ENCODE results near the gene MINDY1. TPM values are rescaled to one million over a fixed set of nuclear protein-coding genes. Genes with fewer than 3 reads are reported as not detected.

MINDY1 gene
- total and polyA plus RNA-seq, 8 donors: 23.1 to 35.5 (median 30.6) TPM

DNA sequence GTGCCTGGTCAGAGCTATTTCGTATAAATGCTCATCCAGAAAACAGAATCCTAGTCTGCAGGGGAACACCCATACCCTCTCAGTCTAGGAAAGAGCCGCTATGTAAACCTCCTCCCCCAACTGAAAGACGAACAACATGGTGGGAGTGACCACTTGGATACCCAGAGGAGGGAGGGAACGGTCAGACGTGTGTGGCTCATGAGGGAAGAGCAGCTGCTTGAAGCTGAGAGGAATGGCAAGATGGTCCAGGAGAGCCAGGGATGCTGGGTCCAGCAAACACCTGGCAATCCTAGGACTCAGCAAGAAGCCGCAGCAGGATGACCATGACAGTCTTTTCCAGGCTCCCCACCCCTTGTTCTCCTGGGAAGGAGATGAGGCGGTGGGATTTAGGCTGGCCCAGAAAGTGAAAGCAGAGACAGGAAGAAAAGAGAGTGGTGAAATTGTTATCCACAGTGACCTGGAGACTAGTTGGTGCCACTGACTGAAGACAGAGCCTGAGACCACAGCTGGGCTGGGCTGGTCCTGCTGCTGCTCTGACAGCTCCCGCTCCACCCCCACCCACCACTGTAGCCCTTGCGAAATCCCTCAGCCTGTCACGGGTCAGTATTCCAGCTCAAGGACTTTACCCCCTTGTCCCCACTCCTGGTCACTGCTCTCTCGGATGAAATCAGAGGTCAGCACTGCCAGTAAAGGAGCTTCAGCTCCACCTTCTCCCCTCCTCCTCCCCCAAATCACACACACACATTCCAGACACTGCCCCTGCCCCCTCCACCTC is 35.7 kb downstream of the MINDY1 start:
- FAIRE-seq (no peak), DNase-seq (peak; percentile 72 to 90 (median 85)), ATAC-seq (peak; percentile 57 to 80 (median 76))
- Histone ChIP-seq H3K4me3 (peak overlapping the region in 2 of 4 donors; percentile 14 to 72), H3K4me1 (peaks cover 16 to 38% (median 23%) of the 10 kb centered on the region in 3 donors), H3K27ac (peak overlapping the region; percentile 28 to 91 (median 63)), H3K9me3 (no peaks in the 10 kb centered on the region), H3K27me3 (no peaks in the 10 kb centered on the region), H3K36me3 (peaks cover 0 to 29% (median 23%) of the 10 kb centered on the region in 3 donors)
- TF ChIP-seq, protein P1, sequence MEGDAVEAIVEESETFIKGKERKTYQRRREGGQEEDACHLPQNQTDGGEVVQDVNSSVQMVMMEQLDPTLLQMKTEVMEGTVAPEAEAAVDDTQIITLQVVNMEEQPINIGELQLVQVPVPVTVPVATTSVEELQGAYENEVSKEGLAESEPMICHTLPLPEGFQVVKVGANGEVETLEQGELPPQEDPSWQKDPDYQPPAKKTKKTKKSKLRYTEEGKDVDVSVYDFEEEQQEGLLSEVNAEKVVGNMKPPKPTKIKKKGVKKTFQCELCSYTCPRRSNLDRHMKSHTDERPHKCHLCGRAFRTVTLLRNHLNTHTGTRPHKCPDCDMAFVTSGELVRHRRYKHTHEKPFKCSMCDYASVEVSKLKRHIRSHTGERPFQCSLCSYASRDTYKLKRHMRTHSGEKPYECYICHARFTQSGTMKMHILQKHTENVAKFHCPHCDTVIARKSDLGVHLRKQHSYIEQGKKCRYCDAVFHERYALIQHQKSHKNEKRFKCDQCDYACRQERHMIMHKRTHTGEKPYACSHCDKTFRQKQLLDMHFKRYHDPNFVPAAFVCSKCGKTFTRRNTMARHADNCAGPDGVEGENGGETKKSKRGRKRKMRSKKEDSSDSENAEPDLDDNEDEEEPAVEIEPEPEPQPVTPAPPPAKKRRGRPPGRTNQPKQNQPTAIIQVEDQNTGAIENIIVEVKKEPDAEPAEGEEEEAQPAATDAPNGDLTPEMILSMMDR (IDR thresholded peaks at IDR 0.05): no peak
- WGBS, 2 donors: 24 to 26% methylated on average over 11 of the region's 11 CpGs
- intact Hi-C loops (cut with DNase I): no loop called here

DNA sequence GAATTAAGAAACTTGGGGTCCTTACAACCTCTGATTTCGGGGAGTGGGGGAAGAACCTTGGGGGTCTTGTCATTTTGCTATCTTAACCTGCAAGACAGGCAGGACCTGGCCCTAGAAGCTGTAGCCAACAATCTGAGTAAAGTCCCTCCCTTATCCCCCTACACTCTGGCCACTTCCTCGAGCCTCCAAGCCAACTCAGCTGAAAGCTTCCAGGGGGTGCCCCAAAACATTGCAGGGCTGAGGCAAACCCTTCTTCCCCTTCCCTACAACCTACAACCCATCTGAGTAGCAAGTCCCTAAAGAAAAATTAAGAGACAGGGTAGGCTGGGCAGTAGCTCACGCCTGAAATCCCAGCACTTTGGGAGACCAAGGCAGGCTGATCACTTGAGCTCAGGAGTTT is 37.1 kb downstream of the MINDY1 start:
- no peaks in the 10 kb centered on the region for H3K27me3 ChIP-seq
- FAIRE-seq (no peak), DNase-seq (no peak), ATAC-seq (no peak)
- peaks cover 0 to 42% (median 34%) of the 10 kb centered on the region in 3 donors for H3K36me3 ChIP-seq
- H3K4me3 ChIP-seq: no peak overlapping the region
- no peaks in the 10 kb centered on the region for H3K9me3 ChIP-seq
- H3K27ac ChIP-seq: peak overlapping the region in 2 of 4 donors; percentile 13 to 29
- intact Hi-C loops (cut with DNase I): no loop called here
- TF ChIP-seq, protein P1 (IDR thresholded peaks at IDR 0.05): no peak
- 74 to 81% methylated on average over 3 of the region's 3 CpGs for WGBS, 2 donors
- peaks cover 16 to 35% (median 23%) of the 10 kb centered on the region in 3 donors for H3K4me1 ChIP-seq

GRCh38 chr1:150968491-150968890 is 38.2 kb downstream of the MINDY1 start:
- Histone ChIP-seq H3K27me3 (no peaks in the 10 kb centered on the region), H3K27ac (no peak overlapping the region), H3K4me1 (peaks cover 16 to 35% (median 23%) of the 10 kb centered on the region in 3 donors), H3K9me3 (no peaks in the 10 kb centered on the region), H3K4me3 (no peak overlapping the region), H3K36me3 (peaks cover 0 to 51% (median 43%) of the 10 kb centered on the region in 3 donors)
- TF ChIP-seq, protein P1 (IDR thresholded peaks at IDR 0.05): no peak
- FAIRE-seq: no peak
- intact Hi-C loops (cut with DNase I): no loop called here
- no peak for ATAC-seq
- WGBS, 2 donors: 88 to 92% methylated on average over 4 of the region's 4 CpGs
- DNase-seq: no peak

- TF ChIP-seq, protein P1 (IDR thresholded peaks at IDR 0.05): no peak
- WGBS, 2 donors: 94 to 97% methylated on average over 13 of the region's 13 CpGs
- intact Hi-C loops (cut with DNase I): no loop called here
- Histone ChIP-seq H3K36me3 (peaks cover 0 to 51% (median 43%) of the 10 kb centered on the region in 3 donors), H3K27ac (no peak overlapping the region), H3K4me1 (peaks cover 16 to 35% (median 23%) of the 10 kb centered on the region in 3 donors), H3K4me3 (no peak overlapping the region), H3K9me3 (no peaks in the 10 kb centered on the region), H3K27me3 (no peaks in the 10 kb centered on the region)
- DNase-seq: no peak
- no peak for FAIRE-seq
- no peak for ATAC-seq
Measured at GRCh38 chr1:150967936-150968335, 38.8 kb downstream of the MINDY1 start.

DNA sequence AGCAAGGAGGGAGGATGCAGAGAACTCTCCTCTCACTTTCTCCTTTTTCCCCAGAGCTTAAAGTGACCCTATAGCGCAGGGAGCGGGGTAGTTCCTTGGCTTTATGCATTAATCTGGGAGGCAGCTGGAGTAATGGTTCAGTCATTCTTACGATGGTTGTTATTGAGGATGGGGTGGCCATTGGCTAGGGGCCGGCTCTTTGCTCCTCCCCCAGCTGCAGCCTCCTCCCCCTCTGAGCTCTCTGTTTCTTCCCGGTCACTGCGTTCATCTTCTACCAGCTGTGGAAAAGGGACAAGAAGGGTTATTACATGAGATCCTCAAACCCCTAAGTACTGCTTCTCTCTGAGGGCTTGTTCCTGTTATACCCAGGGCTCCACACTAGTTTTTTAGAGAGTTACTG is 40.7 kb downstream of the MINDY1 start:
- H3K9me3 ChIP-seq: no peaks in the 10 kb centered on the region
- no peak for DNase-seq
- FAIRE-seq: no peak
- no peak overlapping the region for H3K27ac ChIP-seq
- intact Hi-C loops (cut with DNase I): no loop called here
- no peak overlapping the region for H3K4me3 ChIP-seq
- peaks cover 7 to 19% (median 10%) of the 10 kb centered on the region in 3 donors for H3K4me1 ChIP-seq
- no peak for ATAC-seq
- no peaks in the 10 kb centered on the region for H3K27me3 ChIP-seq
- peaks cover 0 to 59% (median 45%) of the 10 kb centered on the region in 3 donors for H3K36me3 ChIP-seq
- WGBS, 2 donors: 70 to 85% methylated on average over 6 of the region's 6 CpGs
- TF ChIP-seq, protein P1 (IDR thresholded peaks at IDR 0.05): no peak

Data from pancreas (tissue), 10 donors.